Measurements from ENCODE around the gene R3HDM2. TPM values are rescaled to one million over a fixed set of nuclear protein-coding genes. Genes with fewer than 3 reads are reported as not detected.

R3HDM2 gene
- total RNA-seq, 4 donors from 2014 or later: 30.3 to 41.5 (median 35.1) TPM

GRCh38 chr12:57434517-57435223 is 3.8 kb upstream of the R3HDM2 start, which contains the start of gene INHBC:
INHBC (plus strand) TSS chr12:57434784; CDS start chr12:57434887, 103 bp downstream.
- Histone ChIP-seq H3K4me1 (peaks cover 5 to 9% (median 8%) of the 10 kb centered on the region in 4 donors), H3K27ac (replicated peaks in 1 of 4) (no peak within 1 kb of the TSS), H3K27me3 (no peaks in the 10 kb centered on the region), H3K36me3 (no peaks in the 10 kb centered on the region), H3K9me3 (no peaks in the 10 kb centered on the region), H3K4me3 (no peak within 1 kb of the TSS)
- no peak for DNase-seq (ENCODE audit: extremely low spot score)
- no peak for TF ChIP-seq EP300 (IDR thresholded peaks at IDR 0.05)
- TF ChIP-seq CTCF (IDR thresholded peaks at IDR 0.05): no peak
- TF ChIP-seq POLR2AphosphoS5 (IDR thresholded peaks at IDR 0.05): no peak
- 55% methylated on average over 6 of the region's 8 CpGs for WGBS
- intact Hi-C loops (cut with DNase I): no loop called here

GRCh38 chr12:57433370-57433769 is 2.5 kb upstream of the R3HDM2 start:
- no peak for TF ChIP-seq POLR2A (IDR thresholded peaks at IDR 0.05; ENCODE audit: low read depth)
- TF ChIP-seq EP300 (IDR thresholded peaks at IDR 0.05): no peak
- TF ChIP-seq CTCF (IDR thresholded peaks at IDR 0.05): no peak
- no peak for TF ChIP-seq POLR2AphosphoS5 (IDR thresholded peaks at IDR 0.05)
- Histone ChIP-seq H3K27me3 (no peaks in the 10 kb centered on the region), H3K27ac (replicated peaks in 1 of 4) (no peak overlapping the region), H3K9me3 (no peaks in the 10 kb centered on the region), H3K4me3 (no peak overlapping the region), H3K36me3 (no peaks in the 10 kb centered on the region), H3K4me1 (peaks cover 12 to 18% (median 15%) of the 10 kb centered on the region in 4 donors)
- intact Hi-C loops (cut with DNase I): no loop called here
- DNase-seq (ENCODE audit: extremely low spot score): no peak
- WGBS: 93% methylated on average over 3 of the region's 3 CpGs

- no peak for TF ChIP-seq EP300 (IDR thresholded peaks at IDR 0.05)
- TF ChIP-seq CTCF (IDR thresholded peaks at IDR 0.05): no peak
- no peak for TF ChIP-seq POLR2AphosphoS5 (IDR thresholded peaks at IDR 0.05)
- no peak for TF ChIP-seq POLR2A (IDR thresholded peaks at IDR 0.05; ENCODE audit: low read depth)
- H3K27ac ChIP-seq (replicated peaks in 1 of 4): peak overlapping the region; percentile 90 to 98 (median 98)
- peaks cover 12 to 26% (median 17%) of the 10 kb centered on the region in 4 donors for H3K4me1 ChIP-seq
- H3K9me3 ChIP-seq: no peaks in the 10 kb centered on the region
- DNase-seq (ENCODE audit: extremely low spot score): no peak
- peak overlapping the region; percentile 66 to 97 (median 78) for H3K4me3 ChIP-seq
- intact Hi-C loops (cut with DNase I): no loop called here
- no peaks in the 10 kb centered on the region for H3K27me3 ChIP-seq
- H3K36me3 ChIP-seq: no peaks in the 10 kb centered on the region
- WGBS: 91% methylated on average over 11 of the region's 11 CpGs
These were observed 878 bp upstream of the R3HDM2 start for GRCh38 chr12:57431654-57432188.

- WGBS: under 1% methylated on average over 23 of the region's 74 CpGs
- intact Hi-C loops (cut with DNase I): no loop called here
- Histone ChIP-seq H3K27ac (replicated peaks in 1 of 4) (peak overlapping the region; percentile 90 to 98 (median 98)), H3K4me3 (peak overlapping the region; percentile 66 to 97 (median 78)), H3K36me3 (peaks cover 0 to 7% (median 1%) of the 10 kb centered on the region in 4 donors), H3K4me1 (peaks cover 12 to 26% (median 17%) of the 10 kb centered on the region in 4 donors), H3K9me3 (no peaks in the 10 kb centered on the region), H3K27me3 (no peaks in the 10 kb centered on the region)
- DNase-seq (ENCODE audit: extremely low spot score): no peak
- TF ChIP-seq CTCF (IDR thresholded peaks at IDR 0.05) (peak in 1 of 3 experiments; percentile 13), POLR2A (IDR thresholded peaks at IDR 0.05; ENCODE audit: low read depth) (no peak)
These were observed 522 bp downstream of the R3HDM2 start for GRCh38 chr12:57430112-57430930.

Data from esophagus muscularis mucosa (tissue), 4 donors.